Hepatocyte (in vitro differentiated cells): ENCODE data around the gene ABCC6. TPM values are rescaled to one million over a fixed set of nuclear protein-coding genes. Genes with fewer than 3 reads are reported as not detected.
A peak's percentile ranks its signal among the peaks of the same experiment; 100 is the strongest.
"Not testable (repeated sequence)": the region's sequence is repeated elsewhere in the genome, so short reads cannot be mapped to it uniquely, and the experiment has no call there.

Experiments used
- DNase-seq: peaks from one replicate; pipeline ENCODE4 v3.0.0-alpha.2; 2016; ENCODE audit warnings: low spot score
- H2AFZ ChIP-seq: fragments of 200-600 bp; sonication (generic); 2 replicates; pipeline ENCODE4 v1.6.0; 2016; ENCODE audit warnings: antibody characterized with exemption, mild to moderate bottlenecking
- H3K27ac ChIP-seq: fragments of 200-600 bp; sonication (generic); 2 replicates; pipeline ENCODE4 v1.5.1; 2016; ENCODE audit warnings: mild to moderate bottlenecking
- H3K27me3 ChIP-seq: fragments of 200-600 bp; sonication (generic); 2 replicates; pipeline ENCODE4 v1.6.1; 2016
- H3K36me3 ChIP-seq: fragments of 200-600 bp; sonication (generic); replicated peaks from 2 replicates; pipeline ENCODE4 v1.5.1; 2016; ENCODE audit warnings: low read depth; ENCODE audit not compliant: insufficient read depth
- H3K4me1 ChIP-seq: fragments of 200-600 bp; sonication (generic); 2 replicates; pipeline ENCODE4 v1.5.1; 2016; ENCODE audit warnings: mild to moderate bottlenecking, moderate library complexity; ENCODE audit not compliant: insufficient read depth
- H3K4me2 ChIP-seq: fragments of 200-600 bp; sonication (generic); 2 replicates; pipeline ENCODE4 v1.6.0; 2016
- H3K4me3 ChIP-seq: fragments of 200-600 bp; sonication (generic); 2 replicates; pipeline ENCODE4 v1.5.1; 2016; ENCODE audit warnings: mild to moderate bottlenecking
- H3K79me2 ChIP-seq: fragments of 200-600 bp; sonication (generic); 2 replicates; pipeline ENCODE4 v1.6.0; 2017; ENCODE audit warnings: mild to moderate bottlenecking
- H3K9me2 ChIP-seq: fragments of 200-600 bp; sonication (generic); replicated peaks from 2 replicates; pipeline ENCODE4 v1.6.0; 2017; ENCODE audit warnings: mild to moderate bottlenecking; ENCODE audit not compliant: insufficient read depth
- H3K9me3 ChIP-seq: fragments of 200-600 bp; sonication (generic); 2 replicates; pipeline ENCODE4 v1.5.1; 2016; ENCODE audit warnings: low read depth, mild to moderate bottlenecking
- H4K20me1 ChIP-seq: fragments of 200-600 bp; sonication (generic); 2 replicates; pipeline ENCODE4 v1.6.0; 2016; ENCODE audit warnings: mild to moderate bottlenecking; ENCODE audit not compliant: insufficient read depth, poor library complexity, severe bottlenecking
- WGBS: methylation state at CpG from one replicate; pipeline ENCODE4 v1.1.6; 2016; ENCODE audit warnings: low lambda C conversion rate; ENCODE audit errors: missing lambda C conversion rate; 5-methylcytosine and 5-hydroxymethylcytosine counted together
- polyA plus RNA-seq: library from polyadenylated mRNA; unstranded; fragments of >200 nt; fragmentation: Nextera tagmentation; extraction: Ambion mirVana; gene quantifications from 2 replicates; pipeline ENCODE4 v1.2.1, GENCODE V29; 2016
- total RNA-seq: library from RNA; depleted of rRNA; stranded (reverse); fragments of >200 nt; gene quantifications from 2 replicates; pipeline ENCODE4 v1.2.3, GENCODE V29; 2014

The ABCC6 gene
- total RNA-seq (28.1 and 41.2 TPM in 2 replicates), polyA plus RNA-seq (42.1 and 46.8 TPM in 2 replicates)

DNA sequence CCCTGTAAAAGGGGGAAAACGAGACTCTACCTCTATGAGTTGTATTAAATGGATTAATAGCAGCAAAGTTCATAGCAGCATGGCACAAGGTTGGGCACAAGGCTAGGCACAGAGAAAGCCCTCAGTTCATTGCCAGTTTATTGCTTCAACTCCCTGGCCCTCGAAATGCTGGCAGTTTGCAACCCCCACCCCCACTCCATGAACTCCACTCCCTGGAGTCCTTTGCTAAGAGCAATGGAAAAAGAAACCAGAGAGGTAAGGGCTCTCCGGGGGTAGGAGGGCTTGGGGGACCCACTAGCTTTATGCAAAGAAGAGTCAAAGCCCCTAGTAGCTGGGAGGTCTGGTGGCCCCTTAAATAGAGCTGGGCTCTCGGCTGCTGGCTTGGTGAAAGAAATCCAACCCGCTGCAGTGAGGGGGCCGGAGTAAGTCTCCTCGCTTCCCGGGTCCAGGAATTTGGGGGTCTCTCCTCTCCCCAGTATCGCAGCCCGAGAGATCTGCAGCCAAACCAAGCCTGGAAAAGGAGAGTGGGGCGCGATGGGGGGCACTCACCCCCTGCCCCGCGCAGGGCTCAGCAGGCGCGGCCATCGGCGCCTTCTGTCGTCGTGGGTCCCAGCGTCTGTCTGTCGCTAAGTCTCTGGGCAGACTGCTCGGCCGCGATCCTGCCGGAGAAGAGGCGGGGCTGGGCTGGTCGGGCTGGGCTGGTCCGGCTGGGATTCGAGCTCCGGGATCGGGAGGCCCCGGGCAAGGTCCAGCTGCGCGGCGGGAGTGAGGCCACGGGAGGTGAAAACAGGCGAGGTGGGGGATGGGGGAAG is at the start of gene ABCC6:
Gene ABCC6 (minus strand): TSS at position 645 of the 812 bp plus-strand sequence. CDS start 60 bp downstream, at position 585.
- not testable (repeated sequence) for H4K20me1 ChIP-seq, H3K79me2 ChIP-seq, H3K36me3 ChIP-seq, H3K9me2 ChIP-seq, H3K9me3 ChIP-seq, H2AFZ ChIP-seq, H3K4me1 ChIP-seq, H3K27me3 ChIP-seq, DNase-seq, H3K4me3 ChIP-seq
- WGBS: 5% methylated on average over 14 of the region's 38 CpGs
- Histone ChIP-seq H3K27ac (peak within 1 kb of the TSS; percentile 68), H3K4me2 (peak within 1 kb of the TSS; percentile 70)

DNA sequence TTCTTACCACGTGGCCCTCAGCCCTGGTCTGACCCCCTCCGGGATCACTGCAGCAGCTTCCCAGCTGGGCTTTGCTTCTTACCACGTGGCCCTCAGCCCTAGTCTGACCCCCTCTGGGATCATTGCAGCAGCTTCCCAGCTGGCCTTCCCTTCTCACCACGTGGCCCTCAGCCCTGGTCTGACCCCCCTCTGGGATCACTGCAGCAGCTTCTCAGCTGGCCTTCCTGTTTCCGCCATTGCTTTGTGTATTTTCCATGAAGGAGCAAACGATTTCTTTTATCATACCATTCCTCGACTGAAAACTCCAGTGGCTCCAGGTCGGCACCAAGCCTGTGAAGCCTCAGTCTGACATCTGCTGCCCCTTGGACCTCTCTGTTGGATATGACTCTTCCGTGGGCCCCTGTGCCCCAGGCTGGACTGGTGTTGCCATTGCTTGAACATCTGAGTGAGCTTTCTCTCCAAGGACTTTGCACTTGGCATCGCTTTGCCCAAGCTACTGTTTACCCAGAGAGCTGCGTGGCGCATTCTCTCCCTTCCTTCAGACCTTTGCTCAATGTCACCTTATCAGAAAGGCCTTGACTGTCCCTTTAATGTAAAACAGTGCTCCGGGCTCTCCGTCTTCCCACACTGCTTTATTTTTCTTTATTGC is 49.4 kb upstream of the ABCC6 start:
- H3K4me1 ChIP-seq, DNase-seq, H3K4me2 ChIP-seq, H3K27ac ChIP-seq, H3K36me3 ChIP-seq, H3K4me3 ChIP-seq, H3K9me2 ChIP-seq, H3K79me2 ChIP-seq, H3K9me3 ChIP-seq, H3K27me3 ChIP-seq, H4K20me1 ChIP-seq, H2AFZ ChIP-seq: not testable (repeated sequence)
- 56% methylated on average over 2 of the region's 14 CpGs for WGBS

DNA sequence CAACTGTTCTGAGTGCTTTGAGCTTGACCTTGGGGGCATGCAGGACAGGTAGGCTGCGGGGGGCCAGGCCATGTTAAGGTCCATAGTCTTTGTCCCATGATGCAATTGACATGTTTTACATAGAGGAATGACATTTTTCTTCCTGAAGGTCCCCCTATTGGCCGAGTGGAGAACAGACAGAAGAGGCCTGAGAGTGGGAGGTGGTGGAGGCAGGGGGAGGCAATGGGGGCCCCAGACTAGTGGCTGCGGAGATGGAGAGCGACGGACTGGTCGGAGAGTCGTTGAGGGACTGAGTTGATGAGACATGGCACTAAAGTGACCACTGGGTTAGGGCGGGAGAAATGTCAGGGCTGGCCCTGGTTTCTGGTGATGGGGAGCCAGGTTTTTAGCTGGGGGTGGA is 48.4 kb upstream of the ABCC6 start:
- H2AFZ ChIP-seq, H3K36me3 ChIP-seq, DNase-seq, H3K4me1 ChIP-seq, H3K27me3 ChIP-seq, H3K9me3 ChIP-seq, H3K79me2 ChIP-seq, H3K4me3 ChIP-seq, H3K27ac ChIP-seq, H3K4me2 ChIP-seq, H3K9me2 ChIP-seq, H4K20me1 ChIP-seq: not testable (repeated sequence)
- WGBS: no CpG with 5 or more reads among the region's 8 CpGs

DNA sequence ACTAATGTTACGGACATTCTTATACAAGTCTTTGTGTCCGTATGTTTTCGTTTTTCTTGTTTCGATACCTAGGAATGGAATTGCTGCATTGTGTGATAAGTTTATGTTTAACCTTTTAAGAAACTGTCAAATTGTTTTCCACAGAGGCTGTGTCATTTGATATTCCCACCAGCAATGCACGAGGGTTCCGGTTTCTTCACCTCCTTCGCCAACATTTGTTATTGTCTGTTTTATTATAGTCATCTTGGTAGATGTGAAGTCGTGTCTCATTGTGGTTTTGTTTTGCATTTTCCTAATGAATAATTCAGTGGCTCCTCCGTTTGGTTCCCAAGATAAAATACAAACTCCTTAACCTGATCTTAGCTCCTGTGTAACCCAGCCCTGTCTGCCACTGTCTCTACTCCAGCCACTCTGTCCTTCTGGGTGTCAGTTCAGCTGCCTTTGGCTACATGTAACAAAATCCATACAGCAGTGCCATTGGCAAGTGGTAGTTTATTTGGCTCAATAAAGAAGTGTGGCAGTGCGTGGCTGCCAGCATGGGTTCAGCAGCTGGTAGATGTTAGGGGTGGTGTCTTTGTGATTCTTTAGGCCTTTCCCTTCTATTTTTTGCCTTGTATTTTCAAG is 45.0 kb upstream of the ABCC6 start:
- not testable (repeated sequence) for H4K20me1 ChIP-seq, H3K4me3 ChIP-seq, H3K36me3 ChIP-seq, H3K27ac ChIP-seq, H3K27me3 ChIP-seq, DNase-seq, H3K4me2 ChIP-seq, H3K9me3 ChIP-seq, H3K79me2 ChIP-seq, H3K9me2 ChIP-seq, H2AFZ ChIP-seq, H3K4me1 ChIP-seq
- WGBS: 97% methylated on average over 10 of the region's 10 CpGs

DNA sequence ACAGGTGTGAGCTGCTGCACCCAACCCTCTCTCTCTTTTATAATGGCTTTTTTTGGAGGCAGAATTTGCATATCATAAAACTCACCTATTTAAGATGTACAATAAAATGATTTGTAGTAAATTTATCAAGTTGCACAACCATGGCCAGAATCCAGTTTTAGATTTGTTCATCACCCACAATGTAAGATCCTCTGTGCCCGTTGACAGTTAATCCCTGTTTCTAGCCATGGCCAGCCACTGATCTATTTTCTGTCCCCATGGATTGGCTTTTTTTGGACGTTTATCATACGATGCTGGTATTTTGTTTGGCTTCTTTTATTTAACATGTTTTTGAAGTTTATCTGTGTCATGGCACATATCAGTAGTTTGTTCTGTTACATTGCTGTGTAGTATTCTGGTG is 44.4 kb upstream of the ABCC6 start:
- H3K27ac ChIP-seq, H3K4me2 ChIP-seq, H3K36me3 ChIP-seq, H3K9me2 ChIP-seq, DNase-seq, H3K9me3 ChIP-seq, H3K27me3 ChIP-seq, H2AFZ ChIP-seq, H4K20me1 ChIP-seq, H3K4me3 ChIP-seq, H3K79me2 ChIP-seq, H3K4me1 ChIP-seq: not testable (repeated sequence)
- WGBS: no CpG with 5 or more reads among the region's 3 CpGs

DNA sequence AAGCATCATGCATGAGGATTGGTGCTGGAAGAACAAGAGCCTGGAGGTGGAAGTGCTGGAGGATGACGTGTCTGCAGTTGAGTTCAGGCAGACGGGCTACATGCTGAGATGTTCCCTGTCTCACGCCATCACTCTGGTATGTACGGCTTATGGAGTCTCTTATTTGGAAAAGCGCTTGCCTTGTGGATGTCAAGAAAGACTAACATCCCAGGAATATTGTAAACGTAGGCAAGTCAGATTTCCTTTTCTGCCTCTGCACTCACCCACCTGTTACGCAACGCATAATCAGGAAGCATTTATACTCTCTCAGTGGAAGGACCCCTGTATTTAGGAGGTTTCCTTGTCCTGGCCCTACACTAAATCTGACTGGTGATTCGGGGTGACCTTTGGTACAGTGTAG is 41.8 kb upstream of the ABCC6 start:
- not testable (repeated sequence) for H3K4me3 ChIP-seq, H3K27me3 ChIP-seq, H3K4me1 ChIP-seq, H3K9me3 ChIP-seq, H3K36me3 ChIP-seq, H4K20me1 ChIP-seq, H3K9me2 ChIP-seq, DNase-seq, H3K79me2 ChIP-seq, H3K4me2 ChIP-seq, H3K27ac ChIP-seq, H2AFZ ChIP-seq
- 91% methylated on average over 7 of the region's 9 CpGs for WGBS

DNA sequence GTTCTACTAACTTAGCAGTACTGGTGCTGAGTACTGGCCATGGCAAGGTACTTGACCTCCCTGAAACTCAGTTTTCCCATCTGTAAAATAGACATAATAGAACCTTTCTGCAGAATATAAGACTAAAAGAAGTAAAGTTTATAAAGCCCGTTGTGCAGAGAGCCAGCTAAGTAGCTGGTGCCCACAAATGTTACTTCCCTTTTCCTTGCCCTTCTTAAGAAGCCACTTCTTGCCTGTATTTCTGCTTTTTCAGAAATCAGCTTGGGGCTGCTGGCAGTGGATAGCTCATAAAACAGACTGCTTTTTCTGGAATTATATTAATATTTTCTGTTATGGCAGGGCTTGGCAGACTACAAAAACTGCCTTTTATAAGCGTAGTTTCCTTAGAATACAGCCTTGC is 40.7 kb upstream of the ABCC6 start:
- H3K4me2 ChIP-seq, H3K9me3 ChIP-seq, H4K20me1 ChIP-seq, H3K36me3 ChIP-seq, H3K27me3 ChIP-seq, H3K4me1 ChIP-seq, H3K4me3 ChIP-seq, H2AFZ ChIP-seq, DNase-seq, H3K79me2 ChIP-seq, H3K27ac ChIP-seq, H3K9me2 ChIP-seq: not testable (repeated sequence)
- WGBS: 100% methylated on average over 1 of the region's 2 CpGs

DNA sequence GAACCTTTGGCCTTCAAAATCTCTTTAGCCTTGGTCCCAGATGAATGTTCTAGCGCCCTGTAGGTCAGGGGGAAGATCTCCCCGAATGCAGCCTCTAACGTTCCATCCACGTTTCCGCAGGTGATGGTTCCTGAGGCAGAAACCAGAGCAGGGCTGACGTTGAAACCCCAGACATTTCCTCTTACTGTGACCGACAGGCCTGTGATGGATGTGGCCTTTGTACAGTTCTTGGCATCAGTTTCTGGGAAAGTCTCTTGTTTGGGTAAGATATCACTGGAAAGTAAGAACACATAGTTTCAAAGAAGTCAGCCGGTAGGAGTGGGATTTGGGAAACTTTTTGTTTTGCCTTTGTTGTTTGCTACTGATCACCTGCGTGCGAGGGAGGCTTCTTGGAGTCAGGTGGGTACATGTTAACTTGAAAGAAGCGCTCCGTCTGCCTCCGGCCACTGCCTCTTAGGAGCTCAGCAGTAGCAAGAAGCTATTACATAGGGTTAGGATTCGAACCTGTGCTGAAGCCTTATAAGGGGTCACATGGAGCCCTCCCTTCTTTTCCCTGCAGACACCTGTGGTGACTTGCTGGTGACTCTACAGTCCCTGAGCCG is 39.8 kb upstream of the ABCC6 start:
- not testable (repeated sequence) for H3K27ac ChIP-seq, H3K4me1 ChIP-seq, H4K20me1 ChIP-seq, H3K9me3 ChIP-seq, H3K27me3 ChIP-seq, DNase-seq, H3K79me2 ChIP-seq, H3K4me2 ChIP-seq, H3K9me2 ChIP-seq, H2AFZ ChIP-seq, H3K4me3 ChIP-seq, H3K36me3 ChIP-seq
- 92% methylated on average over 13 of the region's 15 CpGs for WGBS
